Endothelial cell of umbilical vein (primary cell): ENCODE measurements around the gene INSC. TPM values are rescaled to one million over a fixed set of nuclear protein-coding genes. Genes with fewer than 3 reads are reported as not detected.

Experiments used
- BruUV-seq: library from RNA; stranded (reverse); fragments of 400-500 nt; replicated peaks from 2 replicates; lab custom pipeline; 2021; lab: Mats Ljungman, UMichigan
- CTCF ChIA-PET: fragments of 300-600, 350-600 bp; sonication (Branson Sonifier 250); formaldehyde crosslinking; loops from one replicate; lab custom pipeline; 2021; ENCODE audit warnings: antibody characterized with exemption, inconsistent platforms; lab: Charles Lee
- POLR2A ChIA-PET: fragments of 300-600, 350-600 bp; sonication (Branson Sonifier 250); formaldehyde crosslinking; loops from one replicate; lab custom pipeline; 2021; ENCODE audit warnings: antibody characterized with exemption, inconsistent platforms; lab: Charles Lee
- DNase-seq: peaks from one replicate; pipeline ENCODE4 v3.0.0-alpha.2; 2011; ENCODE audit warnings: low read depth, low spot score
- FAIRE-seq: peaks from 2 replicates; lab custom pipeline; 2011; peaks lifted over from hg19 to GRCh38; lab: Jason Lieb, UNC
- H2AFZ ChIP-seq: 2 replicates; pipeline ENCODE4 v1.6.0; 2012; ENCODE audit warnings: low read depth, low read length, control low read depth, inconsistent platforms
- H3K27ac ChIP-seq: 2 replicates; pipeline ENCODE4 v1.5.1; 2011; ENCODE audit warnings: low read depth, mild to moderate bottlenecking, control low read depth, low read length, moderate library complexity; ENCODE audit not compliant: insufficient read depth
- H3K27me3 ChIP-seq, 2 experiments: 2 replicates each; pipeline versions ENCODE4 v1.6.0 to v1.6.1; 2011; ENCODE audit warnings: low read length in 2 of 2, mixed read lengths in 1 of 2; ENCODE audit not compliant: control insufficient read depth in 2 of 2, insufficient read depth in 2 of 2
- H3K36me3 ChIP-seq, 2 experiments: 2 replicates in 1 of 2; 3 replicates in 1 of 2; pipeline ENCODE4 v1.5.1; 2011; ENCODE audit warnings: low read length in 2 of 2, mild to moderate bottlenecking in 1 of 2, moderate library complexity in 1 of 2; ENCODE audit not compliant: control insufficient read depth in 2 of 2, insufficient read depth in 2 of 2; ENCODE audit errors: extremely low read depth in 1 of 2
- H3K4me1 ChIP-seq: 3 replicates; pipeline ENCODE4 v1.5.1; 2011; ENCODE audit warnings: mild to moderate bottlenecking, low read length; ENCODE audit not compliant: control insufficient read depth, insufficient read depth; ENCODE audit errors: extremely low read depth
- H3K4me2 ChIP-seq: 2 replicates; pipeline ENCODE4 v1.6.1; 2011; ENCODE audit warnings: low read length, control low read depth, mixed read lengths; ENCODE audit not compliant: insufficient read depth
- H3K4me3 ChIP-seq, 3 experiments: fragments of 200-600 bp in 1 of 3; sonication (generic), shearing (Covaris generic) in 1 of 3; replicated peaks in 1 of 3; 2 replicates each; pipeline ENCODE4 v1.5.1; 2011 to 2016; ENCODE audit warnings: control low read depth in 3 of 3, low read length in 3 of 3, mild to moderate bottlenecking in 2 of 3, inconsistent platforms in 1 of 3, low read depth in 1 of 3, moderate library complexity in 1 of 3; ENCODE audit not compliant: insufficient read depth in 1 of 3
- H3K79me2 ChIP-seq: 2 replicates; pipeline ENCODE4 v1.6.0; 2012; ENCODE audit warnings: low read length, inconsistent platforms; ENCODE audit not compliant: control insufficient read depth, insufficient read depth
- H3K9ac ChIP-seq: replicated peaks from 2 replicates; pipeline ENCODE3; 2011; ENCODE audit warnings: low read length, control low read depth; ENCODE audit not compliant: insufficient read depth; ENCODE audit errors: extremely low read depth
- H3K9me1 ChIP-seq: replicated peaks from 3 replicates; pipeline ENCODE4 v1.6.0; 2011; ENCODE audit warnings: mild to moderate bottlenecking, low read length; ENCODE audit not compliant: control insufficient read depth, insufficient read depth; ENCODE audit errors: extremely low read depth
- H3K9me3 ChIP-seq: replicated peaks from 2 replicates; pipeline ENCODE4 v1.5.1; 2012; ENCODE audit warnings: low read length, inconsistent platforms; ENCODE audit not compliant: control insufficient read depth, insufficient read depth
- H4K20me1 ChIP-seq: replicated peaks from 2 replicates; pipeline ENCODE3; 2011; ENCODE audit warnings: mild to moderate bottlenecking, low read length; ENCODE audit not compliant: control insufficient read depth, insufficient read depth; ENCODE audit errors: extremely low read depth
- EZH2 ChIP-seq: IDR thresholded peaks from 2 replicates; pipeline ENCODE4 v1.6.1; 2012; ENCODE audit warnings: borderline replicate concordance, low read depth, mild to moderate bottlenecking, moderate library complexity, low read length, inconsistent platforms; ENCODE audit not compliant: severe bottlenecking
- FOS ChIP-seq: IDR thresholded peaks from 2 replicates; pipeline ENCODE4 v1.6.1; 2011; ENCODE audit warnings: mild to moderate bottlenecking, low read length, moderate library complexity, borderline replicate concordance; ENCODE audit not compliant: insufficient read depth
- GATA2 ChIP-seq: IDR thresholded peaks from 2 replicates; pipeline ENCODE4 v1.7.0; 2011; ENCODE audit warnings: low read depth, mild to moderate bottlenecking, moderate library complexity, mixed read lengths, low read length; ENCODE audit not compliant: insufficient read length, insufficient read depth
- JUN ChIP-seq: IDR thresholded peaks from 2 replicates; pipeline ENCODE4 v1.6.1; 2011; ENCODE audit warnings: borderline replicate concordance, low read depth; ENCODE audit not compliant: insufficient read length, insufficient read depth
- MYC ChIP-seq: IDR thresholded peaks from one replicate; pipeline ENCODE4 v1.6.1; 2011; ENCODE audit warnings: mild to moderate bottlenecking, low read depth, low read length
- POLR2A ChIP-seq: IDR thresholded peaks from 2 replicates; pipeline ENCODE4 v1.6.1; 2012; ENCODE audit warnings: low read depth, mild to moderate bottlenecking, control low read depth, low read length
- POLR2AphosphoS5 ChIP-seq: IDR thresholded peaks from 2 replicates; pipeline ENCODE4 v1.6.1; 2012; ENCODE audit warnings: low read depth, mild to moderate bottlenecking, control low read depth, low read length, moderate library complexity; ENCODE audit not compliant: insufficient read depth
- dilution Hi-C: fragments of 300-500 bp; cut with MboI; formaldehyde crosslinking; loops from one replicate; pipeline ENCODE4 v1.15.0; 2019; ENCODE audit warnings: low sequenced_read_pairs; ENCODE audit not compliant: extremely low pct_ligation_motif_present
- intact Hi-C: fragments of 100-400 bp; cut with micrococcal nuclease; formaldehyde crosslinking; loops from one replicate; pipeline ENCODE4 v1.10.0; 2022
- polyA plus RNA-seq, 4 experiments: library from polyadenylated mRNA; depleted of rRNA in 3 of 4; stranded (reverse) in 3 of 4; unstranded in 1 of 4; fragments of >200 nt; gene quantifications; 2 replicates each; pipeline versions ENCODE4 v1.2.1 to v1.2.3, GENCODE V29; 2011 to 2012; ENCODE audit warnings: missing spikeins in 1 of 4
- total RNA-seq: library from RNA; stranded (reverse); gene quantifications from 2 replicates; pipeline ENCODE4 v1.2.3, GENCODE V29; 2021
- TF ChIP-seq, protein P1 (sequence below), 2 donors: IDR thresholded peaks; 1 replicate in 1 of 2; 2 replicates in 1 of 2; pipeline ENCODE4 v1.5.1; 2011; ENCODE audit warnings: low read length in 2 of 2, mild to moderate bottlenecking in 2 of 2, moderate library complexity in 2 of 2, control low read depth in 1 of 2, inconsistent platforms in 1 of 2, low read depth in 1 of 2; ENCODE audit not compliant: insufficient read depth in 1 of 2; ENCODE audit errors: extremely low read depth in 1 of 2

The INSC gene
- total and polyA plus RNA-seq, 2 donors (not counting 3 experiments of a cell fraction or from before 2014, with no cell fraction given), result not detected

GRCh38 chr11:15145151-15145550 lies 30.4 kb downstream of the INSC start:
- FAIRE-seq (no peak), DNase-seq (no peak)
- no peak overlapping the region for H3K4me3 ChIP-seq
- no peak overlapping the region for H3K27ac ChIP-seq
- intact Hi-C loops (no loop called here), dilution Hi-C loops (no loop called here)
- H2AFZ ChIP-seq, result no peak overlapping the region
- H3K79me2 ChIP-seq, result no peaks in the 10 kb centered on the region
- ChIA-PET POLR2A (no interaction called here), CTCF (no interaction called here)
- no peaks in the 10 kb centered on the region for H3K27me3 ChIP-seq
- no peaks in the 10 kb centered on the region for H3K36me3 ChIP-seq
- BruUV-seq, result no TSS peak
- H3K4me2 ChIP-seq, result no peak overlapping the region
- no peaks in the 10 kb centered on the region for H3K9me1 ChIP-seq
- H3K9me3 ChIP-seq, result no peaks in the 10 kb centered on the region
- no peaks in the 10 kb centered on the region for H4K20me1 ChIP-seq
- no peak overlapping the region for H3K9ac ChIP-seq
- H3K4me1 ChIP-seq, result no peaks in the 10 kb centered on the region
- TF ChIP-seq GATA2 (no peak), MYC (no peak), POLR2AphosphoS5 (no peak), POLR2A (no peak), JUN (no peak), FOS (no peak), EZH2 (no peak)
- TF ChIP-seq, protein P1, sequence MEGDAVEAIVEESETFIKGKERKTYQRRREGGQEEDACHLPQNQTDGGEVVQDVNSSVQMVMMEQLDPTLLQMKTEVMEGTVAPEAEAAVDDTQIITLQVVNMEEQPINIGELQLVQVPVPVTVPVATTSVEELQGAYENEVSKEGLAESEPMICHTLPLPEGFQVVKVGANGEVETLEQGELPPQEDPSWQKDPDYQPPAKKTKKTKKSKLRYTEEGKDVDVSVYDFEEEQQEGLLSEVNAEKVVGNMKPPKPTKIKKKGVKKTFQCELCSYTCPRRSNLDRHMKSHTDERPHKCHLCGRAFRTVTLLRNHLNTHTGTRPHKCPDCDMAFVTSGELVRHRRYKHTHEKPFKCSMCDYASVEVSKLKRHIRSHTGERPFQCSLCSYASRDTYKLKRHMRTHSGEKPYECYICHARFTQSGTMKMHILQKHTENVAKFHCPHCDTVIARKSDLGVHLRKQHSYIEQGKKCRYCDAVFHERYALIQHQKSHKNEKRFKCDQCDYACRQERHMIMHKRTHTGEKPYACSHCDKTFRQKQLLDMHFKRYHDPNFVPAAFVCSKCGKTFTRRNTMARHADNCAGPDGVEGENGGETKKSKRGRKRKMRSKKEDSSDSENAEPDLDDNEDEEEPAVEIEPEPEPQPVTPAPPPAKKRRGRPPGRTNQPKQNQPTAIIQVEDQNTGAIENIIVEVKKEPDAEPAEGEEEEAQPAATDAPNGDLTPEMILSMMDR (IDR thresholded peaks at IDR 0.05; ENCODE audit: extremely low read depth in 1 of 2, insufficient read depth in 1 of 2, low read depth in 1 of 2, low read length in 2 of 2), result no peak
